Endothelial cell of umbilical vein (primary cell): ENCODE results near the gene CALCOCO1. TPM values are rescaled to one million over a fixed set of nuclear protein-coding genes. Genes with fewer than 3 reads are reported as not detected.

Source experiments
- BruUV-seq: library from RNA; stranded (reverse); fragments of 400-500 nt; replicated peaks from 2 replicates; lab custom pipeline; 2021; lab: Mats Ljungman, UMichigan
- CTCF ChIA-PET: fragments of 300-600, 350-600 bp; sonication (Branson Sonifier 250); formaldehyde crosslinking; loops from one replicate; lab custom pipeline; 2021; ENCODE audit warnings: antibody characterized with exemption, inconsistent platforms; lab: Charles Lee
- POLR2A ChIA-PET: fragments of 300-600, 350-600 bp; sonication (Branson Sonifier 250); formaldehyde crosslinking; loops from one replicate; lab custom pipeline; 2021; ENCODE audit warnings: antibody characterized with exemption, inconsistent platforms; lab: Charles Lee
- DNase-seq: peaks from one replicate; pipeline ENCODE4 v3.0.0-alpha.2; 2011; ENCODE audit warnings: low read depth, low spot score
- FAIRE-seq: peaks from 2 replicates; lab custom pipeline; 2011; peaks lifted over from hg19 to GRCh38; lab: Jason Lieb, UNC
- H2AFZ ChIP-seq: 2 replicates; pipeline ENCODE4 v1.6.0; 2012; ENCODE audit warnings: low read depth, low read length, control low read depth, inconsistent platforms
- H3K27ac ChIP-seq: 2 replicates; pipeline ENCODE4 v1.5.1; 2011; ENCODE audit warnings: low read depth, mild to moderate bottlenecking, control low read depth, low read length, moderate library complexity; ENCODE audit not compliant: insufficient read depth
- H3K27me3 ChIP-seq, 2 experiments: 2 replicates each; pipeline versions ENCODE4 v1.6.0 to v1.6.1; 2011; ENCODE audit warnings: low read length in 2 of 2, mixed read lengths in 1 of 2; ENCODE audit not compliant: control insufficient read depth in 2 of 2, insufficient read depth in 2 of 2
- H3K36me3 ChIP-seq, 2 experiments: 2 replicates in 1 of 2; 3 replicates in 1 of 2; pipeline ENCODE4 v1.5.1; 2011; ENCODE audit warnings: low read length in 2 of 2, mild to moderate bottlenecking in 1 of 2, moderate library complexity in 1 of 2; ENCODE audit not compliant: control insufficient read depth in 2 of 2, insufficient read depth in 2 of 2; ENCODE audit errors: extremely low read depth in 1 of 2
- H3K4me1 ChIP-seq: 3 replicates; pipeline ENCODE4 v1.5.1; 2011; ENCODE audit warnings: mild to moderate bottlenecking, low read length; ENCODE audit not compliant: control insufficient read depth, insufficient read depth; ENCODE audit errors: extremely low read depth
- H3K4me2 ChIP-seq: 2 replicates; pipeline ENCODE4 v1.6.1; 2011; ENCODE audit warnings: low read length, control low read depth, mixed read lengths; ENCODE audit not compliant: insufficient read depth
- H3K4me3 ChIP-seq, 3 experiments: fragments of 200-600 bp in 1 of 3; sonication (generic), shearing (Covaris generic) in 1 of 3; replicated peaks in 1 of 3; 2 replicates each; pipeline ENCODE4 v1.5.1; 2011 to 2016; ENCODE audit warnings: control low read depth in 3 of 3, low read length in 3 of 3, mild to moderate bottlenecking in 2 of 3, inconsistent platforms in 1 of 3, low read depth in 1 of 3, moderate library complexity in 1 of 3; ENCODE audit not compliant: insufficient read depth in 1 of 3
- H3K79me2 ChIP-seq: 2 replicates; pipeline ENCODE4 v1.6.0; 2012; ENCODE audit warnings: low read length, inconsistent platforms; ENCODE audit not compliant: control insufficient read depth, insufficient read depth
- H3K9ac ChIP-seq: replicated peaks from 2 replicates; pipeline ENCODE3; 2011; ENCODE audit warnings: low read length, control low read depth; ENCODE audit not compliant: insufficient read depth; ENCODE audit errors: extremely low read depth
- H3K9me1 ChIP-seq: replicated peaks from 3 replicates; pipeline ENCODE4 v1.6.0; 2011; ENCODE audit warnings: mild to moderate bottlenecking, low read length; ENCODE audit not compliant: control insufficient read depth, insufficient read depth; ENCODE audit errors: extremely low read depth
- H3K9me3 ChIP-seq: replicated peaks from 2 replicates; pipeline ENCODE4 v1.5.1; 2012; ENCODE audit warnings: low read length, inconsistent platforms; ENCODE audit not compliant: control insufficient read depth, insufficient read depth
- H4K20me1 ChIP-seq: replicated peaks from 2 replicates; pipeline ENCODE3; 2011; ENCODE audit warnings: mild to moderate bottlenecking, low read length; ENCODE audit not compliant: control insufficient read depth, insufficient read depth; ENCODE audit errors: extremely low read depth
- CTCF ChIP-seq, 2 donors: IDR thresholded peaks; 1 replicate in 1 of 2; 2 replicates in 1 of 2; pipeline ENCODE4 v1.5.1; 2011; ENCODE audit warnings: low read length in 2 of 2, mild to moderate bottlenecking in 2 of 2, moderate library complexity in 2 of 2, control low read depth in 1 of 2, inconsistent platforms in 1 of 2, low read depth in 1 of 2; ENCODE audit not compliant: insufficient read depth in 1 of 2; ENCODE audit errors: extremely low read depth in 1 of 2
- GATA2 ChIP-seq: IDR thresholded peaks from 2 replicates; pipeline ENCODE4 v1.7.0; 2011; ENCODE audit warnings: low read depth, mild to moderate bottlenecking, moderate library complexity, mixed read lengths, low read length; ENCODE audit not compliant: insufficient read length, insufficient read depth
- MAX ChIP-seq: IDR thresholded peaks from 2 replicates; pipeline ENCODE4 v1.6.1; 2011; ENCODE audit not compliant: insufficient read depth, insufficient read length
- dilution Hi-C: fragments of 300-500 bp; cut with MboI; formaldehyde crosslinking; loops from one replicate; pipeline ENCODE4 v1.15.0; 2019; ENCODE audit warnings: low sequenced_read_pairs; ENCODE audit not compliant: extremely low pct_ligation_motif_present
- intact Hi-C: fragments of 100-400 bp; cut with micrococcal nuclease; formaldehyde crosslinking; loops from one replicate; pipeline ENCODE4 v1.10.0; 2022
- polyA plus RNA-seq, 4 experiments: library from polyadenylated mRNA; depleted of rRNA in 3 of 4; stranded (reverse) in 3 of 4; unstranded in 1 of 4; fragments of >200 nt; gene quantifications; 2 replicates each; pipeline versions ENCODE4 v1.2.1 to v1.2.3, GENCODE V29; 2011 to 2012; ENCODE audit warnings: missing spikeins in 1 of 4
- total RNA-seq: library from RNA; stranded (reverse); gene quantifications from 2 replicates; pipeline ENCODE4 v1.2.3, GENCODE V29; 2021

CALCOCO1 gene
- total and polyA plus RNA-seq, 2 donors (not counting 3 experiments of a cell fraction or from before 2014, with no cell fraction given) = 70.9 to 135 TPM

DNA sequence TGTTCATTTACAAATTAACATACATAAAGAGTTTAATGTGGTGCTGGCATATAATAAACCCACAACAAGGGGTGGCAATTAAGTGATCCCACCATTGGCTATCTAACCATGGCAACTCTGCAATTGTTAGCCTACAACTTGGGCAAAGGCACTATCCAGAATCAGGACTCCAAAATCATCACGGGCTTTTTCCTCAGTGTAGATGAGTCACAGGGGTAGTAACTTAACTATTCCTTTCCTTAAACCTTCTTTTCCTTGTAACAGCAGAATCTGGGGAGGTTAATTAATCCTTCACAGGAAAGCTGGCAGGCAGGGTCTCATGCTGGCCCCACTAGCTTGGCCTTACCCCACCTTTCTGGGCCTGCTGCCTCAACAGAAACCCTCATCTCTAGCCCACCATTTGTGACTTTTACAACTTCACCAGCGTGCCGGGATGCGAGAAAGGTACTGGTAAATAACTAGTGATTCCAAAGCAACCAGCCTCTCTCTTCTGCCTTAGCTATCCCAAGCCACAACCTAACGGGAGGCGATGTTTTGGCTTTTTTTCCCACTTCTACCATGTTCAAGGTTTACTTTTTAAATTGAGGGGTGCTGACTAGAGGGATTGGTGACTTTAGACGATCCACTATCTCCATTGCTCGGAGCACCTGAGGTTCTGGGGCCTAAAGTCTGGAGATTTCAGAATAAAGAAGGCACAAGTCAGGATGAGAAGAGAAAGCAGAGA lies 52.1 kb downstream of the CALCOCO1 start:
- H3K9me1 ChIP-seq = no peaks in the 10 kb centered on the region
- H3K79me2 ChIP-seq = peaks cover 41% of the 10 kb centered on the region
- peaks cover 3 to 7% of the 10 kb centered on the region in 2 experiments for H3K36me3 ChIP-seq
- H3K27ac ChIP-seq = peak overlapping the region; percentile 52
- peaks cover 26% of the 10 kb centered on the region for H3K4me1 ChIP-seq
- H2AFZ ChIP-seq = peak overlapping the region; percentile 41
- TF ChIP-seq CTCF (IDR thresholded peaks at IDR 0.05; ENCODE audit: extremely low read depth in 1 of 2, insufficient read depth in 1 of 2, low read depth in 1 of 2, low read length in 2 of 2) (no peak), MAX (no peak), GATA2 (no peak)
- no peak for FAIRE-seq
- peak; percentile 21 for DNase-seq
- H3K4me2 ChIP-seq = peak overlapping the region; percentile 82
- dilution Hi-C loops = no loop called here
- no TSS peak for BruUV-seq
- no peaks in the 10 kb centered on the region for H3K9me3 ChIP-seq
- H3K4me3 ChIP-seq = peak overlapping the region; percentile 55 to 86 (median 60)
- no peaks in the 10 kb centered on the region for H4K20me1 ChIP-seq
- CTCF ChIA-PET = interaction anchor here (0.5 to 6.2 kb wide), 43 partner anchors 9 to 696 kb away, joined by 3 to 213 read pairs (median 5); partner anchors contain the start of gene ATF7
- no peaks in the 10 kb centered on the region for H3K27me3 ChIP-seq
- intact Hi-C loops = loop anchor here (5.0 kb wide), 1 partner anchor 223 kb away; the partner anchor contains the start of gene PCBP2
- POLR2A ChIA-PET = interaction anchor here (0.9 to 1.0 kb wide), 3 partner anchors 8 to 132 kb away, joined by 3 read pairs; partner anchors contain the start of gene ATF7
- peak overlapping the region; percentile 66 for H3K9ac ChIP-seq
